Measurements from ENCODE around the gene CAMTA1.

The CAMTA1 gene

DNA sequence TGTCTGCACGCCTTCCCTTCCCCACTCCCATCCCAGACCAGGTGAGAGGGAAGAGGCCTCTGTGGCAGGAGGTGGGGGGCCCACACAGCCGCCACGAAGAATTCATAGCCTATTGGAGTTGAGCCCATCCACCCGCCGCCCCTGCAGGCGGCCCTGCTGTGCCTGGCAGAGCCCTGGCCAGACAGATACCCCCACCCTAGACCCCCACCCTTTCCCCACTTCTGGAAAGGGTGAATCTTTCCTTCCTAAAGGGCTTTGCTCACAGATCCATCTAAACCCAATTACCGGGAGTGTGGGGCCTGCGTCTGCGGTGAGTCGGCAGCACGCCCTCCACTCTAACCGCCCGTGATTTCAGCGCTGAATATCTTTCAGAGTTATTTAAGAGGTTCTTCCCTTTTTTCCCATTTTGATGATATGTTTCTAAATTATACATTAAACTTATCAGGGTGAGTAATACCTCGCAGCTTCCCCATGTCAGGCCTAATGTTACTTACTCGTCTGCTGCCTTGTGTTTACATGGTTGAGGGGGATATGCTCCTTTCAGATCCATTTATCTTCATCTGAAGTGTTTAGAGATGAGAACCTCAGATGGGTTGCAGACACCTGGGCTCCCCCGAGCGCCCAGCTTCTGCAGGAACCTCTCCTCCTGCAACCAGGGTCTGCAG lies 802.0 kb downstream of the CAMTA1 start:
- POLR2A ChIA-PET = no interaction called here
- Histone ChIP-seq H3K4me3 (ENCODE audit: low read depth, low read length) (no peak overlapping the region), H3K27ac (ENCODE audit: extremely low read depth, low read depth, low read length) (no peak overlapping the region), H3K36me3 (ENCODE audit: control insufficient read depth in 2 of 2, insufficient read depth in 1 of 2, low read length in 2 of 2) (no peaks in the 10 kb centered on the region), H3K4me1 (ENCODE audit: control insufficient read depth, insufficient read depth, low read length) (no peaks in the 10 kb centered on the region), H3K9me3 (ENCODE audit: control insufficient read depth, insufficient read depth, low read depth, low read length) (no peaks in the 10 kb centered on the region)
- CTCF ChIA-PET = no interaction called here
- TF ChIP-seq ZNF140 (tag by site-specific recombination; IDR thresholded peaks at IDR 0.05) (no peak), ZNF132 (tag by site-specific recombination; IDR thresholded peaks at IDR 0.05; ENCODE audit: borderline replicate concordance) (no peak), SCRT2 (tag by site-specific recombination; IDR thresholded peaks at IDR 0.05) (no peak), ZBTB21 (tag by site-specific recombination; IDR thresholded peaks at IDR 0.05) (no peak), ZNF19 (tag by site-specific recombination; IDR thresholded peaks at IDR 0.05; ENCODE audit: low read depth) (no peak), ZNF629 (tag by site-specific recombination; IDR thresholded peaks at IDR 0.05) (no peak), TCF7L2 (IDR thresholded peaks at IDR 0.05; ENCODE audit: borderline replicate concordance, low read depth, low read length) (no peak), ZNF175 (tag by site-specific recombination; IDR thresholded peaks at IDR 0.05) (no peak), ZNF114 (tag by site-specific recombination; IDR thresholded peaks at IDR 0.05) (no peak), ZNF785 (tag by site-specific recombination; IDR thresholded peaks at IDR 0.05) (no peak)
- TF ChIP-seq, protein P1, sequence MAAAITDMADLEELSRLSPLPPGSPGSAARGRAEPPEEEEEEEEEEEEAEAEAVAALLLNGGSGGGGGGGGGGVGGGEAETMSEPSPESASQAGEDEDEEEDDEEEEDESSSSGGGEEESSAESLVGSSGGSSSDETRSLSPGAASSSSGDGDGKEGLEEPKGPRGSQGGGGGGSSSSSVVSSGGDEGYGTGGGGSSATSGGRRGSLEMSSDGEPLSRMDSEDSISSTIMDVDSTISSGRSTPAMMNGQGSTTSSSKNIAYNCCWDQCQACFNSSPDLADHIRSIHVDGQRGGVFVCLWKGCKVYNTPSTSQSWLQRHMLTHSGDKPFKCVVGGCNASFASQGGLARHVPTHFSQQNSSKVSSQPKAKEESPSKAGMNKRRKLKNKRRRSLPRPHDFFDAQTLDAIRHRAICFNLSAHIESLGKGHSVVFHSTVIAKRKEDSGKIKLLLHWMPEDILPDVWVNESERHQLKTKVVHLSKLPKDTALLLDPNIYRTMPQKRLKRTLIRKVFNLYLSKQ (tag by site-specific recombination; IDR thresholded peaks at IDR 0.05; ENCODE audit: borderline replicate concordance) = no peak
- TF ChIP-seq, protein P2, sequence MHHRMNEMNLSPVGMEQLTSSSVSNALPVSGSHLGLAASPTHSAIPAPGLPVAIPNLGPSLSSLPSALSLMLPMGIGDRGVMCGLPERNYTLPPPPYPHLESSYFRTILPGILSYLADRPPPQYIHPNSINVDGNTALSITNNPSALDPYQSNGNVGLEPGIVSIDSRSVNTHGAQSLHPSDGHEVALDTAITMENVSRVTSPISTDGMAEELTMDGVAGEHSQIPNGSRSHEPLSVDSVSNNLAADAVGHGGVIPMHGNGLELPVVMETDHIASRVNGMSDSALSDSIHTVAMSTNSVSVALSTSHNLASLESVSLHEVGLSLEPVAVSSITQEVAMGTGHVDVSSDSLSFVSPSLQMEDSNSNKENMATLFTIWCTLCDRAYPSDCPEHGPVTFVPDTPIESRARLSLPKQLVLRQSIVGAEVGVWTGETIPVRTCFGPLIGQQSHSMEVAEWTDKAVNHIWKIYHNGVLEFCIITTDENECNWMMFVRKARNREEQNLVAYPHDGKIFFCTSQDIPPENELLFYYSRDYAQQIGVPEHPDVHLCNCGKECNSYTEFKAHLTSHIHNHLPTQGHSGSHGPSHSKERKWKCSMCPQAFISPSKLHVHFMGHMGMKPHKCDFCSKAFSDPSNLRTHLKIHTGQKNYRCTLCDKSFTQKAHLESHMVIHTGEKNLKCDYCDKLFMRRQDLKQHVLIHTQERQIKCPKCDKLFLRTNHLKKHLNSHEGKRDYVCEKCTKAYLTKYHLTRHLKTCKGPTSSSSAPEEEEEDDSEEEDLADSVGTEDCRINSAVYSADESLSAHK (tag by site-specific recombination; IDR thresholded peaks at IDR 0.05) = no peak

DNA sequence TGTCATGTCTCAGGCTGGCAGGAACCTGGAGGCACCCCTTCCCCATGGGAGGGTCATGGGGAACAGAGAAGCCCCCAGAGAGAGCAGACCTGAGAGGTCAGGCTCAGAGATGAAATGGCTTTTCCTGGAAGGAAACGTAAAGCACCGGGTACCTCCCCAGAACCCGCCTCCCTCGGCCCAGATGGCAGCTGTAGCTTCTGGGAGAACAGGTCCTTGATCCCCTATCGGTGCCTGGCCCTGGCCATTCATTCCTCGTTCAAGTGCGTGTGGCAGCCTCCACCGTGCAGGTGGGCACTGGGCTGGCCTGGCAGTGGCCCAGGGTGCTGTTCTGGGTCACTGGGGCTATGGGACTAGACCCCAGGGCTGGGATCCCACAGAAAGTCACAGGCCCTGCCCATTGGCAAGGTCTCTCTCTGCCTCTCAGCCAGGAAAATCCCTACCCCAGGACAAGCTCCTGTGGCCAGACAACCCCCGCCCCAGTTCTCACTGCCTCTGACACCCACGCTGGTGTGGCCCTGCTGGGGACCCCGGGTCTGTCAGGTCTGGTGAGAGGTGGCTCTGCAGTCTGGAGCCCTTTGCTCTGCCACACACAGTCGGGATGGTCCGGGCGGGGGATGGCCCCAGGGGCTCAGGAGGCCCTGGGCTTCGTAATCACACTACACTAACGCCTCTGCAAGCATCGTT lies 802.7 kb downstream of the CAMTA1 start:
- no peaks in the 10 kb centered on the region for H3K4me1 ChIP-seq (ENCODE audit: control insufficient read depth, insufficient read depth, low read length)
- H3K4me3 ChIP-seq (ENCODE audit: low read depth, low read length) = no peak overlapping the region
- no peaks in the 10 kb centered on the region for H3K9me3 ChIP-seq (ENCODE audit: control insufficient read depth, insufficient read depth, low read depth, low read length)
- ChIA-PET POLR2A (no interaction called here), CTCF (no interaction called here)
- H3K27ac ChIP-seq (ENCODE audit: extremely low read depth, low read depth, low read length) = no peak overlapping the region
- no peaks in the 10 kb centered on the region for H3K36me3 ChIP-seq (ENCODE audit: control insufficient read depth in 2 of 2, insufficient read depth in 1 of 2, low read length in 2 of 2)
- TF ChIP-seq ZNF701 (tag by site-specific recombination; IDR thresholded peaks at IDR 0.05) (no peak), ZNF266 (tag by site-specific recombination; IDR thresholded peaks at IDR 0.05; ENCODE audit: low read depth) (no peak), KLF9 (tag by site-specific recombination; IDR thresholded peaks at IDR 0.05; ENCODE audit: low read depth) (no peak), YY2 (tag by site-specific recombination; IDR thresholded peaks at IDR 0.05) (no peak), ZNF777 (tag by site-specific recombination; IDR thresholded peaks at IDR 0.05; ENCODE audit: borderline replicate concordance) (no peak)
- TF ChIP-seq, protein P3, sequence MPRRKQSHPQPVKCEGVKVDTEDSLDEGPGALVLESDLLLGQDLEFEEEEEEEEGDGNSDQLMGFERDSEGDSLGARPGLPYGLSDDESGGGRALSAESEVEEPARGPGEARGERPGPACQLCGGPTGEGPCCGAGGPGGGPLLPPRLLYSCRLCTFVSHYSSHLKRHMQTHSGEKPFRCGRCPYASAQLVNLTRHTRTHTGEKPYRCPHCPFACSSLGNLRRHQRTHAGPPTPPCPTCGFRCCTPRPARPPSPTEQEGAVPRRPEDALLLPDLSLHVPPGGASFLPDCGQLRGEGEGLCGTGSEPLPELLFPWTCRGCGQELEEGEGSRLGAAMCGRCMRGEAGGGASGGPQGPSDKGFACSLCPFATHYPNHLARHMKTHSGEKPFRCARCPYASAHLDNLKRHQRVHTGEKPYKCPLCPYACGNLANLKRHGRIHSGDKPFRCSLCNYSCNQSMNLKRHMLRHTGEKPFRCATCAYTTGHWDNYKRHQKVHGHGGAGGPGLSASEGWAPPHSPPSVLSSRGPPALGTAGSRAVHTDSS (tag by site-specific recombination; IDR thresholded peaks at IDR 0.05) = no peak
- TF ChIP-seq, protein P4, sequence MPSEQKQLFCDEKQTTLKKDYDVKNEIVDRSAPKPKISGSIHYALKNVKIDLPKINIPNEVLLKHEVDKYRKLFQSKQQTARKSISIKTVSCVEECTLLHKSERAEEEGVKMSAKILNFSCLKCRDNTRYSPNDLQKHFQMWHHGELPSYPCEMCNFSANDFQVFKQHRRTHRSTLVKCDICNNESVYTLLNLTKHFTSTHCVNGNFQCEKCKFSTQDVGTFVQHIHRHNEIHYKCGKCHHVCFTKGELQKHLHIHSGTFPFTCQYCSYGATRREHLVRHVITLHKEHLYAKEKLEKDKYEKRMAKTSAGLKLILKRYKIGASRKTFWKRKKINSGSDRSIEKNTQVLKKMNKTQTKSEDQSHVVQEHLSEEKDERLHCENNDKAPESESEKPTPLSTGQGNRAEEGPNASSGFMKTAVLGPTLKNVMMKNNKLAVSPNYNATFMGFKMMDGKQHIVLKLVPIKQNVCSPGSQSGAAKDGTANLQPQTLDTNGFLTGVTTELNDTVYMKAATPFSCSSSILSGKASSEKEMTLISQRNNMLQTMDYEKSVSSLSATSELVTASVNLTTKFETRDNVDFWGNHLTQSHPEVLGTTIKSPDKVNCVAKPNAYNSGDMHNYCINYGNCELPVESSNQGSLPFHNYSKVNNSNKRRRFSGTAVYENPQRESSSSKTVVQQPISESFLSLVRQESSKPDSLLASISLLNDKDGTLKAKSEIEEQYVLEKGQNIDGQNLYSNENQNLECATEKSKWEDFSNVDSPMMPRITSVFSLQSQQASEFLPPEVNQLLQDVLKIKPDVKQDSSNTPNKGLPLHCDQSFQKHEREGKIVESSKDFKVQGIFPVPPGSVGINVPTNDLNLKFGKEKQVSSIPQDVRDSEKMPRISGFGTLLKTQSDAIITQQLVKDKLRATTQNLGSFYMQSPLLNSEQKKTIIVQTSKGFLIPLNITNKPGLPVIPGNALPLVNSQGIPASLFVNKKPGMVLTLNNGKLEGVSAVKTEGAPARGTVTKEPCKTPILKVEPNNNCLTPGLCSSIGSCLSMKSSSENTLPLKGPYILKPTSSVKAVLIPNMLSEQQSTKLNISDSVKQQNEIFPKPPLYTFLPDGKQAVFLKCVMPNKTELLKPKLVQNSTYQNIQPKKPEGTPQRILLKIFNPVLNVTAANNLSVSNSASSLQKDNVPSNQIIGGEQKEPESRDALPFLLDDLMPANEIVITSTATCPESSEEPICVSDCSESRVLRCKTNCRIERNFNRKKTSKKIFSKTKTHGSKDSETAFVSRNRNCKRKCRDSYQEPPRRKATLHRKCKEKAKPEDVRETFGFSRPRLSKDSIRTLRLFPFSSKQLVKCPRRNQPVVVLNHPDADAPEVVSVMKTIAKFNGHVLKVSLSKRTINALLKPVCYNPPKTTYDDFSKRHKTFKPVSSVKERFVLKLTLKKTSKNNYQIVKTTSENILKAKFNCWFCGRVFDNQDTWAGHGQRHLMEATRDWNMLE (tag by site-specific recombination; conservative IDR thresholded peaks at IDR 0.05; ENCODE audit: low read depth) = no peak
- TF ChIP-seq, protein P5, sequence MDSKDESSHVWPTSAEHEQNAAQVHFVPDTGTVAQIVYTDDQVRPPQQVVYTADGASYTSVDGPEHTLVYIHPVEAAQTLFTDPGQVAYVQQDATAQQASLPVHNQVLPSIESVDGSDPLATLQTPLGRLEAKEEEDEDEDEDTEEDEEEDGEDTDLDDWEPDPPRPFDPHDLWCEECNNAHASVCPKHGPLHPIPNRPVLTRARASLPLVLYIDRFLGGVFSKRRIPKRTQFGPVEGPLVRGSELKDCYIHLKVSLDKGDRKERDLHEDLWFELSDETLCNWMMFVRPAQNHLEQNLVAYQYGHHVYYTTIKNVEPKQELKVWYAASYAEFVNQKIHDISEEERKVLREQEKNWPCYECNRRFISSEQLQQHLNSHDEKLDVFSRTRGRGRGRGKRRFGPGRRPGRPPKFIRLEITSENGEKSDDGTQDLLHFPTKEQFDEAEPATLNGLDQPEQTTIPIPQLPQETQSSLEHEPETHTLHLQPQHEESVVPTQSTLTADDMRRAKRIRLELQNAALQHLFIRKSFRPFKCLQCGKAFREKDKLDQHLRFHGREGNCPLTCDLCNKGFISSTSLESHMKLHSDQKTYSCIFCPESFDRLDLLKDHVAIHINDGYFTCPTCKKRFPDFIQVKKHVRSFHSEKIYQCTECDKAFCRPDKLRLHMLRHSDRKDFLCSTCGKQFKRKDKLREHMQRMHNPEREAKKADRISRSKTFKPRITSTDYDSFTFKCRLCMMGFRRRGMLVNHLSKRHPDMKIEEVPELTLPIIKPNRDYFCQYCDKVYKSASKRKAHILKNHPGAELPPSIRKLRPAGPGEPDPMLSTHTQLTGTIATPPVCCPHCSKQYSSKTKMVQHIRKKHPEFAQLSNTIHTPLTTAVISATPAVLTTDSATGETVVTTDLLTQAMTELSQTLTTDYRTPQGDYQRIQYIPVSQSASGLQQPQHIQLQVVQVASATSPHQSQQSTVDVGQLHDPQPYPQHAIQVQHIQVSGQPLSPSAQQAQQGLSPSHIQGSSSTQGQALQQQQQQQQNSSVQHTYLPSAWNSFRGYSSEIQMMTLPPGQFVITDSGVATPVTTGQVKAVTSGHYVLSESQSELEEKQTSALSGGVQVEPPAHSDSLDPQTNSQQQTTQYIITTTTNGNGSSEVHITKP (tag by site-specific recombination; IDR thresholded peaks at IDR 0.05) = no peak

Measured in HEK293 (cell line).